M059J (cell line): Measurements from ENCODE around the gene TBC1D8. TPM values are rescaled to one million over a fixed set of nuclear protein-coding genes. Genes with fewer than 3 reads are reported as not detected.

Source experiments
- DNase-seq: peaks from one replicate; pipeline ENCODE4 v3.0.0-alpha.2; 2012; ENCODE audit warnings: low read depth
- total RNA-seq: library from RNA; depleted of rRNA; stranded (reverse); fragments of >200 nt; shearing (Covaris generic); gene quantifications from 2 replicates; pipeline ENCODE4 v1.2.3, GENCODE V29; 2014

TBC1D8 gene
- total RNA-seq, 1 experiment from 2014 or later, result 9.3 TPM

- DNase-seq, result peak; percentile 22
Observed at GRCh38 chr2:101162561-101163330, 11.6 kb upstream of the TBC1D8 start.

- no peak for DNase-seq
Observed at GRCh38 chr2:101161658-101162057, 10.5 kb upstream of the TBC1D8 start.

DNA sequence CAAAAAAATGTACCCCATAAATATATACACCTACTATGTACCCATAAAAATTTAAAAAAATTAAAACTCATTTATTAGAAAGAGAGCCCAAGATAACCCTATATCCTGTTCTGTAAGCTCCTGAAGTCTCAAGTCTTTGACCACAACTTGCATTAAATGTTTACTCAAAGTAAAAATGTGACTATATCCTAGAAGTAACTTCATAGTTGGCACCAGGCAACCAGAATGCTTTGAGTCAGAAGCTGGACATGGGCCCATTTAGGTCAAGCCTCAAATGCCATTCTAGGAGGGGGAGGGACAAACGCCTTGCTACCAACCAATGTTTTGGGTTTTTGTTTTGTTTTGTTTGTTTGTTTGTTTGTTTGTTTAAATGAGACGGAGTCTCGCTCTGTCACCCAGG lies 9.3 kb upstream of the TBC1D8 start:
- DNase-seq, result peak; percentile 90

GRCh38 chr2:101159526-101159925 lies 8.3 kb upstream of the TBC1D8 start:
- no peak for DNase-seq

- DNase-seq, result no peak
Observed at GRCh38 chr2:101157272-101157671, 6.1 kb upstream of the TBC1D8 start.

GRCh38 chr2:101153787-101154186 lies 2.6 kb upstream of the TBC1D8 start:
- no peak for DNase-seq

- DNase-seq, result no peak
Observed at GRCh38 chr2:101153077-101153707, 2.0 kb upstream of the TBC1D8 start.

DNA sequence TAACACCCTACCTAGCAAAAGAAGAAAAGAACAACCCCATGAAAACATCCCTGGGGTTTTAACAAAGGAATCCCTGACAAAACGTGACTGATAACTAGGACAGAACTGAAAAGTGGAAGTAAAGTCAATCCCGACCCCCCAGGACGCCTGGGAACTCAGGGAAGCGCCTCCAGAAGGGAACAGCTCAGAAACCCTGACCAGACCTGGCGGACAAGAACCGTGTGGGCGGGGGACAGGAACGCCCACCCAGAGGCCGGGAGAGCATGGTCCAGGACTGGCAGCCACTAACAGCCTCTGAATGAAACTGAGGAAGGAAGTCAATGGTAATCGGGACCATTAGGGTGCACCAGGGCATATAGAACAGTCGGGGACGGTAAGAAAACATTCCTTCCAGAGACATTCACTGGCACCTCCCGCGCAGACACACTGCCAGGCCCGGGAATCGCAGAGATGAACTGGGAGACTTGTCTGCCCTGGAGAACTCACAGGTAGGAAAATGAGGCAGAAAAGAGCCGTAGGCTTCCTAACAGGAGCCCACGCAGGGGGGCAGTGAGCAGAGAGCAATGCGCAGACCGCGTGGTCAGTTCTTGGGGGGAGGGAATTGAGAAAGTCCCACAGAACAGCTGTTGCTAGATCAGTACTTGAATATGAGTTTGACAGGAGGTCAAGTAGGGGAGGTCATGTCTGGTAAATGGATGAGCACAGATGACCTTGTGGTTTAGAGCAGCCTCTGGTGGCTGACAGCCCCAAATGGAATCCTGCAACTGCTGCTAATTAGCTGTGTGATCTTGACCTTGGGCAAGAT lies 1.3 kb upstream of the TBC1D8 start:
- peak; percentile 68 for DNase-seq

DNA sequence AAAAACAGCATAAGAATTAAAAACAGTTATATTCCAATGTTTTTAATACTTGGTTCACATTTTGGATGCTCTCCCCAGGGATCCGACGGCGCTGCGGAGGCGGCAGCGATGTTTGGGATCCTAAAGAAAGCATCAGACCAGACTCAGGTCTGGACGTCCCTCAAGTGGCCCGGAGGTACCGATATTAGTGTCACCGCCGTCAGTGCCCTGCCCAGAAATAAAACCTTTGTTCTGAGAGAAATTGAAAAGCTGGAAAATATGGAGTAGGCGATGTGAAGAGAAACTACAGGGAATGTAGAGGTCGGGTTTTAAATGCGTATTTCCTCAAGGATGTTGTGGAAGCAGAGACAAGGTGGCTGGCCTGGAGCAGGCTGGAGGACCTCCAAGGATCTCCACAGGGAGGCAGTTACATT lies 683 bp upstream of the TBC1D8 start:
- peak; percentile 25 for DNase-seq

DNA sequence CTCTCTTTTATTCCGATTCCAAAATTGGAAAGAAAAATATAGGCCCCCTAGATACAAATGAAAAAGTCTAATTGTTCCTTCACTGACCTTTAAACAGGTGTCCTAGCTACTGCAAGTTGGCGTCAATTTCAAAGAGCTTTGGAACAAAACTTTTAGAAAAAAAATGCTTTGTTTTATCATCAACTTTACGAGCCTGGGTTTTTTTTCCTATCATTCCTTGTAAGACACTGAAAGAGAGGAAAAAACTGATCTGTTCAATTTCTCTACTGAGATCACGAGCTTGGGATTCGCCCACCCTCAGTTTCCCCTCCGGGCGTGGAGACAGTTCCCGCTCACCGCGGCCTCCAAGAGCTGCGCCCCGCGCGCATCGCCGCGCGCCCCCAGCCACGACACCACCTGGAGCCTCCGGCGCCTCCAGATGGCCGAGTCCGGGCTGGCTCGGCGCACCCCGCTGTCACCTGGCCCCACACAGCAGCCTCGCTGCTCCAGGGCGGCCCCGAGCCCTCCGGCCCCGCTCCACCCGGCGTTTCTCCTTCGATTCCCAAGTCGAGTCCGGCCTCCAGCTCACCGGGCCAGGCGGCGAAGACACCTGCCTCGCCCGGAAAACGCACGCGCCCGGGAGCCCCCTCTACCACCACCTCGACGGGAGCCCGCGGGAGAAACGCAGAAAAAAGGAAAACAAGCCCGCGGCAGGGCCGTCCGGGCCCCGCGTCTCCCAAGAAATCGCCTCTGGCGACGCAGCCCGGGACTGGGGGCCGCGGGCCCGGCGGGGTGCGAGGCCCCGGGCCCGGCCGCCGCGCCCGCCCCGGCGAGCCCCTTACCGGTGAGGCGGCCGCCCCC lies 656 bp downstream of the TBC1D8 start:
- peak; percentile 31 for DNase-seq

DNA sequence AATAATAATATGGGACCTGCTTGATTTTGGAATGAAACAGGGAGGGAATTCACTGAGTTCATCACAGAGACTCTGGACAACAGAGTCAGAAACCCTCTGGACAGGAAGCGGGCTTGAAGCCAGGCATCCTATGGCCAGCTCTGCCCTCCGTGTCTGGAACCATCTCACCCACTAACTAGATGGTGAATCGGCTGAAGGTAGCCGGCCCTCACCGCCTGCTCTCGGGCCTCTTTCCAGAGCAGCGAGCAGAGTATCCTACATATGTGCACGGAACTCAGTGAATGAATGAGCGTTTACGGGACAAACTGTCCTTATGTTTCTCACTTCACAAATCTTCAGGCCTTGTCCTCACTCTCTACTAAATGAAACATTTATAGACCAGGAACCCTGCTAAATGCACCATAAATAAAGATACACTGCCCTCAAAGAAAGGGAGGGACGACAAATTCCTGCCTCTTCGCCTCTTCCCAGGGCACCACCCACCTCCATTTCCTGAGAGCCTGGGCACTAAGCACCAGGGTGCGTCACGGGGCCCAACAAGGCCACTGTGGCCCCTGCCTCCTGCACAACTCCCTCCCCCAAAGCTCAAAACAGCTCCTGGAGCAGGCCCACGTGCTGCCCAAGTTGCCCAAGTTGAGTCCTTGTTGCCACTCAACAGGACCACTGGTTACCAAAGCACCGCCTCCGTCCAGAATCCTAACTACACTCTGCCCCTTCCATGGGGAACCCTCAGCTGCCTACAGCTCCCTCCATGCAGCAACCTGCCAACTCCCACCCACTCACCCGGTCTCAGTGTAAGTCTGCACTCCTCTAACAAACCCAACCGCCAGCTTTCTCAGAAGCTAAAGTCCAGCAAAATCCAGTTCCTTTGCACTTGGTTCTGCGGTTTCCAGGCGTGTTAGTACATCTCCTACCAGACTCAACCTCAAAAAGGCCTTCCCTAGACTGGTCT lies 1.7 kb downstream of the TBC1D8 start:
- DNase-seq, result no peak

GRCh38 chr2:101148777-101149176 lies 2.4 kb downstream of the TBC1D8 start:
- DNase-seq, result no peak

- DNase-seq, result no peak
Observed at GRCh38 chr2:101147971-101148370, 3.2 kb downstream of the TBC1D8 start.

- DNase-seq, result no peak
Observed at GRCh38 chr2:101147062-101147461, 4.1 kb downstream of the TBC1D8 start.

- no peak for DNase-seq
Observed at GRCh38 chr2:101146535-101146934, 4.6 kb downstream of the TBC1D8 start.

- DNase-seq, result peak; percentile 64
Observed at GRCh38 chr2:101145406-101145805, 5.8 kb downstream of the TBC1D8 start.

DNA sequence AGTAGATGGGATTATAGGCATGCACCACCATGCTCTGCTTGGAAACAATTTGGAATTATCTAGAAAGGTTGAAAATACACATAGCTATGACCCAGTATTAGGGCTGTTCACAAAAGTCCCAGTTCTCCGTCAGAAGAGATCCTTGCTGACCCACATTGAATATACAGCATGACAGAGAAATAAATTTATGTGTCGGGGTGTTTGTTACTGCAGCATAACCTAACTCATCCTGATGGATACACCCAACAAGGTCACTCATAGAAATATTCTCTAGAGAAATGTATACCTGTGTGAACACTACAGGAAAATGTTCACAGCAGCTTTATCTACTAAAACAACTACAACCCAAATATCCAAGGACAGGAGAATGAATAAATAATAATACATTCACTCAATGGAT lies 9.0 kb downstream of the TBC1D8 start:
- DNase-seq, result no peak

DNA sequence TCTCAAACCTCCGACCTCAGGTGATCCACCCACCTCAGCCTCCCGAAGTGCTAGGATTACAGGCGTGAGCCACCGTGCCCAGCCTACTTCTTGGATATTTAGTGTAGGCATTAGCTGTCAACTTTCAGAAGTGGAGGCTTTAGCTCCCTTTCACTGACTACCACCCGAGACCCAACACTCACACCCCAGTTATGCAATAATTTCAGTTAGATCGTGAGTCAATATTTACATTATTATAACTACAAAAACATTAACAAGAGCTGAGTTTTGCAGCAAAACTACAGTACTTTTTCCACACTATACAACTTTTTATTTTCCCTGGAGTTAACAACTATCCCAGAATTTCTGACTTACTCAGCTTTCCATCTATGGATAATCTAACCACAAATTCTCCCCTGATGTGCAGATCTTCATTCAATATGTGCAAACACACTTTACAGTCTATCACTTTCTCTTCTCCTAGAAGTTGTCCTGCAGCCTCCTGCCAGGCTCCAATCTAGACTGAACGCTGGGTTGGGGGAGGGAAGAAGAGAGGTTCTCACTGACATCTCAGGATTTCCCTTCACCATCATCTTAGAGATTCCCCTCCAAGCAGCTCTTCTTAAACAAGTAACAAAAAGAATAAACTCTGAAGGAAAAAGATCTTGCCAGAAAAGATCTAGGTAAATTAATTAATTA lies 10.1 kb downstream of the TBC1D8 start:
- DNase-seq, result no peak

- no peak for DNase-seq
Observed at GRCh38 chr2:101140237-101140636, 10.9 kb downstream of the TBC1D8 start.

GRCh38 chr2:101139495-101139894 lies 11.7 kb downstream of the TBC1D8 start:
- DNase-seq, result no peak
